ENCODE measurements around the gene LSAMP.
"Not testable (repeated sequence)": the region's sequence is repeated elsewhere in the genome, so short reads cannot be mapped to it uniquely, and the experiment has no call there.

Gene LSAMP

DNA sequence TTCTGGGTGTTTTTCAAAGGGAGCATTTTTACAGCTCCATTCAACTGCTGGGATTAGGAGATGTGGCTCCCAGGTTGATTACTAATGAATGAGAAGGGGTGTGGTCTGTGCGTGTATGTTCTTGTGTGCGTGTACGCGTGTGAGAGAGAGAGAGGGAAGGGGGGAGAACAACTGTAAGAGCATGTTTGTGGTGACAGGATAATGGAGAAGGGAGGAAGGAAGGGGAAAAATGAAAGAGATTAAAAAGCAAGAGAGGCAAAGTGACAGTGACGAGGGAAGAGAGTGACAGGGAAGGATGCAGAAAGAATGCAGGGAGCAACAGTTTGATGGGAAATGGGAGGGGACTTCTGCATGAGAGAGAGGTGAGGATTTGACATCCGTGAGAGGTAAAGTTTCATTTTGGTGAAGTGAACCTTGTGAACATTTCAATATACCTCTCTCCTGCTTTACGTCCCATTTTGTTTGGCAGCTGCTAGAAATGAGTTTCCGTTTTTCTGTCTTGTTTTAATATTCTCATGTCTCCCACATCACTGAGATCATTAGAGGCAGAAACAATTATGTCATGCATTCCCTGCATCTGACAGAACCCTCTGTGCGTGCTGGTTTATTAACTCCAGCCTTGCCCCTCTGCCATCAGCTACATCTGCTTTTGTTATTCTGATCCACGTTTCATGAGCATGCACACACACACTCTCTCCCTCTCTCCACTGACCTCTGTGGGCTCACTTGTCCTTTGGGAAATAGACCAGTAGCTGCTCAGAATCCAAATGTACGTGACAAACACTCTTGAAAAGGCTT is 660.3 kb downstream of the LSAMP start:
- peak; percentile 78 for DNase-seq

- peak; percentile 78 for DNase-seq
Observed at GRCh38 chr3:115783938-115784738, 661.1 kb downstream of the LSAMP start.

GRCh38 chr3:115783426-115783825 is 661.9 kb downstream of the LSAMP start:
- DNase-seq: not testable (repeated sequence)

- no peak for DNase-seq
Observed at GRCh38 chr3:115779011-115779410, 666.3 kb downstream of the LSAMP start.

DNA sequence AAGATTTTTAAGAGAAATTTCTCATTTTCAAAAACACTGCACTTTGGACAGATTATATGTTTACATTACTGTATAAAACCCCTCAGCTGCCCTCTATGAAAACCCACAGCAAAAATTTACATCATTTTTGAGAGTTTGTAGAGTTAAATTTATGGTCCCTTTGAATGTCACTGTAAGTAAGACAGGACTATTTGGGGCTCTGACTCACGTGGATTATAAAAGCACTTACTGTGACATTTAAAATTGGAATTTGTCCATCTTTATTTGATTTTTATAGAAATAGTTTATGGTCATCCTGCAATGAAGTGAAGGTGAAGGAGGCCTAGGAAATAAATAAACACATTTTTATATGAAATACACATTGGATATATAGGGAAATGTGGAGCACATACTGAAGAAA is 672.3 kb downstream of the LSAMP start:
- no peak for DNase-seq

DNA sequence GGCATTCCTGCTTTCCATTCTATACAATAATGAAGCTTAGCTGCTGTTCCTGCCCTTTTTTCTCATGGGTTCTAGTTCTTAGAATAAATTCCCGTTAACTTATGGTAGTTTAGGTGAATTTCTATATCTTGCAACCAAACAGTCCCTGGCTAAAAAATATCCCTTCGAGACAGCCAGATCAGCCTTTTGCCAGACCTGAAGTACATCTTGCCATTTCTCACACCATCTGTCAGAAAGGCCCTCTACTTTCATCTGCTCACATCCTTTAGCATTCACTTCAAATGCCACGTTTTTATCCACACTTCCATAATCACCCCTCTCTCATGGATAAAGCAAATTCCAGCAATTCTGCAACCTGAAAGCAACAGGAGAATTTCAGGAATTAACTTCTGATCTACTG is 676.6 kb downstream of the LSAMP start:
- no peak for DNase-seq

GRCh38 chr3:115766587-115767482 is 678.5 kb downstream of the LSAMP start:
- DNase-seq: no peak

GRCh38 chr3:115761927-115762305 is 683.4 kb downstream of the LSAMP start:
- DNase-seq: no peak

DNA sequence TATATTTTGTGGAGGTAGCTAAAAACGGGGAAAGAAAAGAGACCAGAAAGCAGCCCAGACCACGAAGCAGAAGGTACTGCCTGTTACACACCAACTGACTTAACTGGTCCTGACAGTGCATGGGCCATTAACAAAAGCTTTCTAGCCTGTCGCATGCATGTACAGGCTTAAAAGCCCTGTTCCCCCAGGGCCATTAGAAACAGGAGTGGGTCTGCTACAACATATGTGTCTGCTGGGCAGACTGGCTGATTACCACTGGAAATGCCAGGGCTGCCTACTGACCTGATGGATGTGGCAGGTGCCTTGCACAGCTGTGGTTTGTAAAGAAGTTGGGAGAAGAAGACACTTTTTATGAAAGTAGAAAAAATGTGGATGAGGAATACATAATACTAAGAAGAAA is 684.6 kb downstream of the LSAMP start:
- no peak for DNase-seq

- peak; percentile 73 for DNase-seq
Observed at GRCh38 chr3:115758076-115758763, 687.1 kb downstream of the LSAMP start.

DNA sequence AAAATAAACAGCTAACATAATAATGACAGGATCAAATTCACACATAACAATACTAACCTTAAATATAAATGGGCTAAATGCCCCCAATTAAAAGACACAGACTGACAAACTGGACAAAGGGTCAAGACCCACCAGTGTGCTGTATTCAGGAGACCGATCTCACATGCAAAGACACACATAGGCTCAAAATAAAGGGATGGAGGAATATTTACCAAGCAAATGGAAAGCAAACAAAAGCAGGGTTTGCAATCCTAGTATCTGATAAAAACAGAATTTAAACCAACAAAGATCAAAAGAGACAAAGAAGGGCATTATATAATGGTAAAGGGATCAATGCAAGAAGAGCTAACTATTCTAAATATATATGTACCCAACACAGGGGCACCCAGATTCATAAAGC is 692.3 kb downstream of the LSAMP start:
- DNase-seq: not testable (repeated sequence)

All from NCI-H748 treated with DMSO at 0.1 percent for 48 hours (cell line).